Measurements from ENCODE around the gene CLCN2.

The CLCN2 gene

DNA sequence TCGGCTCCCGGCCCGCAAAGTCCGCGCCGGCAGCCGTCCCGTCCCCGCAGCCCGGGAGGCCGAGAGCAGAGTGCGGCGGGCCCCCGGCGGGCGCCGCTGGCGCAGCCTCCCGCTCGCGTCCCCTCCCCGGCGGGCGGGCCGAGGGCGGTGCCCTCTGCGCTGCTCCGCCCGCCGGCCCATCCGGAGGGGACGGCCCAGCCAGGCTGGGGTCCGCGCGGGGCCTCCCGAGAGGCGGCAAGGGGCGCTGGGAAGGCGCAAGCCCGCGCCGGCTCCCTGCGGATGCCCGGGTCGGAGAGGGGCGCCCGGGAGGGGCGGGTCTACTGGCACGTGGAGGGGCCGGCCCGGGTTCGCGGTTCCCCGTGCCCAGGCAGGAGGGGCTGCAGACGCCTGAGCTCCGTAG is at the start of gene CLCN2, which contains the start of gene POLR2H:
Gene CLCN2 (minus strand): TSS at position 74 of the 400 bp plus-strand sequence. CDS start 126 bp downstream, outside the sequence.
Gene POLR2H (plus strand): TSS at position 179 of the 400 bp plus-strand sequence. CDS start 1,783 bp downstream, outside the sequence.
- peak; percentile 21 for DNase-seq (ENCODE audit: low read depth)

DNA sequence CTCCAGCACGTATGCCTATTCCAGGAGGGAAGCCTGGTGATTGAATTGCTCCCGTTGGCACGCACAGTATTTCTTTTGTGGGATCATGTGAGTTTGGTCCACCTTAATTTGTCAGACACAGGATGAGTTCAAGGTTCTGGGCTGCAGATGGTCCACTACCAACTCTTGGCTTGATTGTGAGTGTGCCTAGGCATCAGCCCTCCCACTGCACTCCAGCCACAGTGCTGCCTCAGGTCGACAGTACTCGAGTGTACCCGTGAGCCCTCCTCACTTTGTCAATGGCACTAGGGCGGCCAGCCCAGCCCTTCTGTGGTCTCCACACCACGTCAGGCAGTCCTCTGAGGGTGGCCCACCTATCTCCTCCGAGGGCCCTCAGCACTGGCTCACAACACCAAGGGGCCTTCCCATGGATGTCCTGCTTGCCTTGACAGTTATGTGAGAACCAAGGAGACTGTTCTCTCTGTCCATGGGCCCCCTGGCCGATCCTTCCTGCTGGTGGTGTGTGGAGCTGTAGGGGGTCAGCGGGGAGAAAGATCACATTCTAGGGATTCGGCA is 48.6 kb upstream of the CLCN2 start:
- DNase-seq (ENCODE audit: low read depth), result no peak

DNA sequence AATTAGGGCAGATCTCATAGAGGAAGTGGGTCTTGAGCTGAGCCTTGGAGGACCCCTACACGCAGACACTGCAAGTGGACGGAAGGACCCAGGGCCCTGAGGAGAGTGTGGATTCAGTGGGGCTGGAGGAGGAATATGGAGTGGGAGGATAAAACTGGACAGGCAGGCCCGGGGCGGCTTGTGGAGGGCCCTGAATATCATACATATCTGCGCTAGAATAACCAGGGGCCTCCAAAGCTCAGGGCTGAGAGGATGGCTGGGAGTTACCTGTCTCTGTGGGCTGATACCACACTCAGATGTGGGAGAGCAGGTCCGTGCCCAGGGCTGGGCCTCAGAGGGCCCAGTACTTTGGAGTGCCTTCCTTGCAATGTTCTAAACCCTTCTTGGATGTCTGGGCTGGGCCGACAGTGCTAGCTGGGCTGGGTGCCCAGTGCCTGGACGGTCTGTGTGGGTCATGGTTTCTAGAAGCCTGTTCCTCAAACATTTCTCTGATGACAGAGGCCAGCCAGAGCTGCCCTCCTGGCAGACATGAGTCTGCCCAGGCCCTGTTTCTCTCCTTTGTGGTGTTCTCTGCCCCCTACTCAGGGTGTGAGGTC is 48.0 kb upstream of the CLCN2 start:
- no peak for DNase-seq (ENCODE audit: low read depth)

DNA sequence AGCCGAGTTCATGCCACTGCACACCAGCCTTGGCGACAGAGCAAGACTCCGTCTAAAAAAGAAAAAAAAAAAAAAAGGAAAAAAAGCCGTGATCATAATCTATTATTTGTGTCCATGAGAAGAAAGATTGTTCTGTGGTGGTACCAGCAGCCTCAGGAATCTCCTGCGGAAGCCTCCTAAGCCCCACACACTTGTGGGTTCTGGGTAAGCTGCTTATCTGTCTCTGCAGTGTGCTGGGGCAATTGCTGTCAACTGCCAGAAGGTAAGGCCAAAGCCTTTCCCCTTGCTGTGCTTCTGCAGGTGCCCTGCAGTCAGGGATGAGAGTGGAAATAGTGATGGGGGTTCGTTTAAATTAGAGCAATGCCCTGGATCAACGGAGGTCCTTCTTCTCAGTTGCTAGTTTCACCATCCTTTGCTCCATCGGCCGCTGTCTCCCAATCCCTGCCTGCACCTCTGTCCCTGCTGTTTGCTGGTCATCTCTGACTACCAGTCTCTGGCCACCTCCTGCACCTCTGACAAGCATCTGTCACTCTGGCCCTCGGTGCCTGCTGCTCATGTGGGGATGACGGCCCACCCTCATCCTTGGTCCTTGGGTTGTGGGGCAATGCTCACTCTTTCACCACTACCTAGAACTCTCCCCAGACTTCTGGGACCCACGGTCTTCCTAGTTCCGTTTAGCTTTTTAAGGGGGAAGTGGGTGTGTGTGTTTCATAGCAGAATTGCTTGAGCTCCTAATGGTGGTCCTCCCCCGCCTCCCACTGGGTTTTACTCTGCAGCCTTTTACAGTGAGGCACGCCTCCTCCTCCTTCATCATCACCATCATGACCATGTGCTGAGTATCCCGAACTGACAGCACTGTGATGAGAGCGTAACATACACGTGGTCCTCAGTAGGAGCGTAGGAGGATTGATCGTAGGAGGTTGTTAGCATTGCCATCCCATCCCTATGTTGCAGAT is 43.9 kb upstream of the CLCN2 start:
- DNase-seq (ENCODE audit: low read depth), result no peak

DNA sequence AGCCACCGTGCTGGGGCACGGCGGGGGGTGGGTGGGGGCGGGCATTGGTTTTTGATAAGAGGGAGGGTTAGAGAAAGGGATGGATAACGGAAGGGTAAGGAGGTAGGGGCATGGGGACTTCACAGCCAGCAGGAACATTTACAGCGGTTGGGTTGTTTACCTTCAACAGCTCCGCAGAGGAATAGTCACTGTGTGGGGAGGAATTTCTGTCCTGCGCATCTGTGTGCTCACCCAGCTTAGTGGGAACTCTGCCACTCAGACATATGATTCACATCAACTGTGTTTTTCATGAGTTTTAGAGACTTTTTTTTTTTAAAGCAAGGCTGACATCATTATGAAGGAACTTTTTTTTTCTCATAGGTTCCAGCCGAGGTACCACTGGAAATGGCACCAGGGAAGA is 38.0 kb upstream of the CLCN2 start:
- peak; percentile 96 for DNase-seq (ENCODE audit: low read depth)

DNA sequence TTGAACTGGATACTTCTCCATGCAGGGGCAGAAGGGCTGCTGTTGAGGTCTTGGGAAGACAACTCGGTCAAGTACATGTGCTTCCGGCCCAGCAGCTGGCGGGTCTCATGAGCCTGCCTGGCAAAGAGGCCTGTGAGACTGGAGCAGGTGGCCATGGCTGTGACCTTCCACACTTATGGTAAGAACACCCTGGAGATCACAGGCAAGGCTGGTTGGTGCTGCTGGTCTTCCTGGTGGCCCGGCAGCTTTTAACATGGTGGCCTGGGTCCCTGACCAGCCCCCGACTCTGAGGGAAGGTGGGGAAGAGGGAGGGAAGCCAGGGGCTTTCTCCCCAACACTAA is 33.9 kb upstream of the CLCN2 start:
- no peak for DNase-seq (ENCODE audit: low read depth)

DNA sequence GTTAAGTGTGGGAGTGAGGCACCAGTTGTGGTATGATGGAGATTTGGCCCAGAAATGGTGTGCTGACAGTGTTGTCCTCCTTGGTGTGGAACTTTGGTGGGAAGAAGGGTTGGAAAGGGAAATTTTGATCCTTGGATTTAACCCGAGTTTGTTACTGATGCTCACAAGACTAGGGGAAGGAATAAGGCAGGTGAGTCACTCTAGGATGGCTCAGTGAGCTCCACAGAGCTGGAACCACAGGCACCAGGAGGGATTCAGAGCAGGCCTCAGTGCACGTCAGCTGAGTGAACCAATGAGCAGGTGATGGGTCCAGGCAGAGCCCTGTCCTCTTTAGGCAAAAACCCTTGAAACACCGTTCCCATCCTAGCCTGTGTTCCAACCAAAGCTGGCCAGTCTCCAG is 29.9 kb upstream of the CLCN2 start:
- no peak for DNase-seq (ENCODE audit: low read depth)

DNA sequence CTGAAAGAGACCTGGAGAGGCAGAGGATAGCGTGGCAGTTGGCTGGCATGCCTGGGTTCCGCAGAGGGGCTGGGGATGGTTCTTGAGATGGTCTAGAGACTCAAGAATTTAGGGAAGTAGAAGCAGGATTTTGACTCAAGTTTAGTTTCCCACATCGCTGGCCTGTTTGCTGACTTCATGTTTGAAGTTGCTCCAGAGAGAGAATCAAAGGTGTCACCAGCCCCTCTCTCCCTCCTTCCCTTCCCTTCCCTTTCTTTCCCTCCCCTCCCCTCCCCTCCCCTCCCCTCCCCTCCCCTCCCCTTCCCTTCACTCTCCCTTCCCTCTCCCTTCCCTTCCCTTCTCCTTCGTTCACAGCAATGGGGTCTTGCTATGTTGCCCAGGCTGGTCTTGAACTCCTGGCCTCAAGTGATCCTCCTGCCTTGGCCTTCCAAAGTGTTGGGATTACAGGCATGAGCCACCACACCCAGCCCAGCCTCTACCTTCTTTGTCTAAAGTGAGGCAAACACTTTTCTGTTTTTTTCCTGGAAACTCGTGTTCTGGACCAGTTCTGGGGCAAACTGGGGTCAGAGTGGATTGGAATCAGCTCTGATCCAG is 28.6 kb upstream of the CLCN2 start:
- no peak for DNase-seq (ENCODE audit: low read depth)

DNA sequence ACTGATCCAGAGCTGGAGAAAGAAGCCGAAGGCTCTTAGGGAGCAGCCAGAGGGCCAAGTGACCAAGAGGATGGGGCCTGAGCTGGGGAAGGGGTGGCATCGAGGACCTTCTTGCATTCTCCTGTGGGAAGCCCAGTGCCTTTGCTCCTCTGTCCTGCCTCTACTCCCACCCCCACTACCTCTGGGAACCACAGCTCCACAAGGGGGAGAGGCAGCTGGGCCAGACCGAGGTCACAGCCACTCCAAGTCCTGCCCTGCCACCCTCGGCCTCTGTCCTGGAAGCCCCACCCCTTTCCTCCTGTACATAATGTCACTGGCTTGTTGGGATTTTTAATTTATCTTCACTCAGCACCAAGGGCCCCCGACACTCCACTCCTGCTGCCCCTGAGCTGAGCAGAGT is 28.0 kb upstream of the CLCN2 start:
- DNase-seq (ENCODE audit: low read depth), result no peak

DNA sequence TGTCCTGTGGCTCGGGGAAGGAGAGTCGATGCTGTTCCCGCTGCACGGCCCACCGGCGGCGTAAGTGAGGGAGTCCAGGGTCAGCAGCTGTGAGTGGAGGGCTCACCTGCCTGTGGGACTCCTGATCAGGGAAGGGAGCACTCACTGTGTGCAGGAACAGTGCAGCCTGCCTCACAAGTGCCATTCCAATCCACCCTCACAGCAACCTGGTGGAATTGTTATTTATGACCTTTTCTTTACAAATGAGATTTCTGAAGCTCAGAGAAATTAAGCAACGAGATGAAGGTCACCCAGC is 27.5 kb upstream of the CLCN2 start:
- no peak for DNase-seq (ENCODE audit: low read depth)

DNA sequence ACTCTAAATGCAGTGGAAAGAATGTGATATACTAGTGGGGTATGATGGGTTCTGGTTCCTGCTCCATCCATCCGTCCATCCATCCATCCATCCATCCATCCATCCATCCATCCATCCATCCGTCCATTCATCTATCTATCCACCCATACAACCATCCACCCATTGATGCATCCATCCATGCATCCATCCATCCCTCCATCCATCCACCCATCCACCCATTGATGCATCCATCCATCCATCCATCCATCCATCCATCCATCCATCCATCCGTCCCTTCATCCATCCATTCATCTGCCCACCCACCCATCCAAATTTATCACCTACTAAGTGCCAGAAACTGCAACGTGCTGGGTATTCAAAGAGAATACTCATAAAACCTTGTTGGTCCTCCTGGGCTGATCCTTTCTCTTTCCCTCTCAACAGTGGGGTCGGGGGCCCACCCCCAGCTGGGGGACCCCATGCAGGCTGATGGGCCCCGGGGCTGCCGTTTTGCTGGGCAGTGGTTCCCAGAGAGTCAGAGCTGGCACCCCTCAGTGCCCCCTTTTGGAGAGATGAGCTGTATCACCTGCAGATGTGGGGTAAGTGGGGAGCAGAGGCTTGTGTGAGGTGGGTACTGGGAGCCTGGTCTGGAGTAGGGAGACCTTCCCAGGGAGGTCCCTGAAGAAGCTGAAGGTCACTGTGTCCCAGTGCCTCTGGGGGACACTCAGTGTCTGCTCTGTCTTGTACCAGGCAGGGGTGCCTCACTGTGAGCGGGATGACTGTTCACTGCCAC is 26.9 kb upstream of the CLCN2 start:
- DNase-seq (ENCODE audit: low read depth), result no peak

DNA sequence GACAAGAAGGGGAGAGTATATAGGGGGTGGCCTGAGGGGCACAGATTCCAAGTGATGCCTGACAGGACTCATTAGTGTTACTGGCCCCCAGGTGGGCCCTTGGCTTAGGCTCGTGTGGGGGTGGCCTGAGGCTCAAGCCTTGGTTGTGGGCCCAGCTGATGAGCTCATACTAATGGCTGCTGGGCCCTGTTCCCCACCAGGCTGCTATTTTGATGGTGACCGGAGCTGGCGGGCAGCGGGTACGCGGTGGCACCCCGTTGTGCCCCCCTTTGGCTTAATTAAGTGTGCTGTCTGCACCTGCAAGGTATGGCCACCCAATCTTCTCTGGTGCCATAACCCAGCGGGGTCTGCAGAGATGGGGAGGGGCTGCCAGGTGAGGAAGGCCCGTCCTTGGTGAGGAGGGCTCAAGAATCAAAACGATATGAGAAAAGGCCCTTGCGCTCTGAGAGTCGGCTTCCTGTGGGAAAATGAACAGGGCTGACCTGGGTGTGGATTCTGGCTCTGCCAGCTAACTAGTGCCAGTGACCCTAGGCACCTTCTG is 25.8 kb upstream of the CLCN2 start:
- no peak for DNase-seq (ENCODE audit: low read depth)

DNA sequence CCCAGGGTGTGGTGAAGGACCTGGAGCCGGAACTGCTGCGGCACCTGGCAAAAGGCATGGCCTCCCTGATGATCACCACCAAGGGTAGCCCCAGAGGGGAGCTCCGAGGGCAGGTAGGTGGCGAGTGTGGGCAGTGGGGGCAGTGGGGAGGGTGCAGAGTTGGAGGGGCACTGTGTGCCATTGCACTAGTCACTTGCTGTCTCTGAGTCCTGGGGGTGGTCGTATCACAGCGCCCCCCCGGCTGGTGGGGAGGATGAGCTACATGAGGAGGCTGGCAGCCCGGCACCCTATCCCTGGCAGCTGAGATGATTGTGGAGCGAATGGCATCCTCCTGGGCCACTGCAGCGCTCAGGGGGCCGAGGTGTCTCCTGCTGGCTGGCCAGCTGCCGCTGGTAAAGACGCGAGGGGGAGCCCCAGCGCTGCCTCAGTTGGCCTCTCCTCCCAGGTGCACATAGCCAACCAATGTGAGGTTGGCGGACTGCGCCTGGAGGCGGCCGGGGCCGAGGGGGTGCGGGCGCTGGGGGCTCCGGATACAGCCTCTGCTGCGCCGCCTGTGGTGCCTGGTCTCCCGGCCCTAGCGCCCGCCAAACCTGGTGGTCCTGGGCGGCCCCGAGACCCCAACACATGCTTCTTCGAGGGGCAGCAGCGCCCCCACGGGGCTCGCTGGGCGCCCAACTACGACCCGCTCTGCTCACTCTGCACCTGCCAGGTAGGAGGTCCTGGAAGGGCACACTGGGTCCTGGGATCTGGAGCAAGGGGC is 24.8 kb upstream of the CLCN2 start:
- no peak for DNase-seq (ENCODE audit: low read depth)

DNA sequence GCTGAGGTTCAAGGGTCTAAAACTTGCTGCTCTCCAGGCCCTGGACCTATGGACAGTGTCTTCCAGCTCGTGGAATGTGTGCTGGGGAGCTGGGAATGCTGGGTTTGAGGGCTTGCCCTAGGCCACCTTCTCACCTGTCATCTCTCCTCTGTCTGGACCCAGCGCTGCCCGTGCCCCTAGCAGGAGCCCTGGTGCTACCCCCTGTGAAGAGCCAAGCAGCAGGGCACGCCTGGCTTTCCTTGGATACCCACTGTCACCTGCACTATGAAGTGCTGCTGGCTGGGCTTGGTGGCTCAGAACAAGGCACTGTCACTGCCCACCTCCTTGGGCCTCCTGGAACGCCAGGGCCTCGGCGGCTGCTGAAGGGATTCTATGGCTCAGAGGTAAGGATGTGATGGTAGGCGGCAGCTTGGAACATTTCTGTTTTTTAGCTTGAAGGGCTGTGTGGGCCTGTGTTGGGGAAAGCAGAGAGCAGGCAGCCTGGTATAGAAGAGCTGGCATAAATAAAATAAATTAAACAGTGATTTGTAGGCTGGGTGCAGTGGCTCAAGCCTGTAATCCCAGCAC is 23.5 kb upstream of the CLCN2 start:
- DNase-seq (ENCODE audit: low read depth), result no peak

DNA sequence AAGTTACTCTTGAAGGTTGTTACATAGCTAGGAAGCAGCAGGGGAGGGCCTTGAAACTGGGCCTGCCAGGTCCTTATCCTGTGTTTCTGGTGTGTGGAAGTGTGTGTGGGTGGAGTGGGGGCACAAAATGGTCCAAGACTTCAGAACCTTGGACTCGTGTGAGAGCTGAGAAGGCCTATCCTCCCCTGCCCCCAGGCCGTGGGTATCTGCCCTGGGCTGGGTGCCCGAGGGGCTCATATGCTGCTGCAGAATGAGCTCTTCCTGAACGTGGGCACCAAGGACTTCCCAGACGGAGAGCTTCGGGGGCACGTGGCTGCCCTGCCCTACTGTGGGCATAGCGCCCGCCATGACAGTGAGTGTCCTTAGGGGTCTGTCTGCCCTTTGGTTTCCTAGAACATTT is 22.9 kb upstream of the CLCN2 start:
- no peak for DNase-seq (ENCODE audit: low read depth)

DNA sequence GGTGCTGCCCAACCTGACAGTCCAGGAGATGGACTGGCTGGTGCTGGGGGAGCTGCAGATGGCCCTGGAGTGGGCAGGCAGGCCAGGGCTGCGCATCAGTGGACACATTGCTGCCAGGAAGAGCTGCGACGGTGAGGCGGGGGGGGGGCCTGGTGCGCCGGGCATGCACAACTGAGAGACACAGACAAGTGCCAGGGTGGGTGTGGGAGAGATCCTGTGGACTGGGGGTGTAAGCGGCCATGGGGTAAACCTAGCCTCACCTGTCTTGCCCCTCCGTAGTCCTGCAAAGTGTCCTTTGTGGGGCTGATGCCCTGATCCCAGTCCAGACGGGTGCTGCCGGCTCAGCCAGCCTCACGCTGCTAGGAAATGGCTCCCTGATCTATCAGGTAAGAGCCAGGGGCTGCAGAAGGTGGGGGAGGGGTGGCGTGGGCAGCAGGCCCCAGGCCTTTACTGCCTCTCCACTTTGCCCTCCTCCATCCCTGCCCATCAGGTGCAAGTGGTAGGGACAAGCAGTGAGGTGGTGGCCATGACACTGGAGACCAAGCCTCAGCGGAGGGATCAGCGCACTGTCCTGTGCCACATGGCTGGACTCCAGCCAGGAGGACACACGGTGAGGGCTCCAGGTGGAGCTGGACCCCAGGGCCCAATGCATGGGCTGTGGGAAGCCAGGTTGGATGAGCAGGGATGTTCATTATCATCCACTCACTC is 21.8 kb upstream of the CLCN2 start:
- no peak for DNase-seq (ENCODE audit: low read depth)

DNA sequence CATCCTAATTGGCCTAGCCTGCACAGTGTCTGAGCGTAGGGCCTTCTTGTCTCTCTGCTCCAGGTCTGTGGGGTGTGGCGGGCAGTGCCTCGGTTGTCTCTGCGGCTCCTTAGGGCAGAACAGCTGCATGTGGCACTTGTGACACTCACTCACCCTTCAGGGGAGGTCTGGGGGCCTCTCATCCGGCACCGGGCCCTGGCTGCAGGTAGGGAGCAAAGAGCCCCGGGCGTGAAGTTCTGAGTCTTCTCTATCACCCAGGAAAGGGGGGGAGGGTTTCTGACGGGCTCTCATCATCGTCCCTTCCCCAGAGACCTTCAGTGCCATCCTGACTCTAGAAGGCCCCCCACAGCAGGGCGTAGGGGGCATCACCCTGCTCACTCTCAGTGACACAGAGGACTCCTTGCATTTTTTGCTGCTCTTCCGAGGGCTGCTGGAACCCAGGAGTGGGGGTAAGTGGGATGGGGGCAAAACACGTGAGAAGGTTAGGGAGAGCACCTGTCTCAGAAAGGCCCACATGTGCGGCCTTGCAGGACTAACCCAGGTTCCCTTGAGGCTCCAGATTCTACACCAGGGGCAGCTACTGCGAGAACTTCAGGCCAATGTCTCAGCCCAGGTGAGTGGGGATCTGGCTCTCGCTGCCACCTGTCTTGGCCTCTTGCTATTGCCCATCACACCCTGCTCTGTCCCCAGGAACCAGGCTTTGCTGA is 21.1 kb upstream of the CLCN2 start:
- DNase-seq (ENCODE audit: low read depth), result no peak

DNA sequence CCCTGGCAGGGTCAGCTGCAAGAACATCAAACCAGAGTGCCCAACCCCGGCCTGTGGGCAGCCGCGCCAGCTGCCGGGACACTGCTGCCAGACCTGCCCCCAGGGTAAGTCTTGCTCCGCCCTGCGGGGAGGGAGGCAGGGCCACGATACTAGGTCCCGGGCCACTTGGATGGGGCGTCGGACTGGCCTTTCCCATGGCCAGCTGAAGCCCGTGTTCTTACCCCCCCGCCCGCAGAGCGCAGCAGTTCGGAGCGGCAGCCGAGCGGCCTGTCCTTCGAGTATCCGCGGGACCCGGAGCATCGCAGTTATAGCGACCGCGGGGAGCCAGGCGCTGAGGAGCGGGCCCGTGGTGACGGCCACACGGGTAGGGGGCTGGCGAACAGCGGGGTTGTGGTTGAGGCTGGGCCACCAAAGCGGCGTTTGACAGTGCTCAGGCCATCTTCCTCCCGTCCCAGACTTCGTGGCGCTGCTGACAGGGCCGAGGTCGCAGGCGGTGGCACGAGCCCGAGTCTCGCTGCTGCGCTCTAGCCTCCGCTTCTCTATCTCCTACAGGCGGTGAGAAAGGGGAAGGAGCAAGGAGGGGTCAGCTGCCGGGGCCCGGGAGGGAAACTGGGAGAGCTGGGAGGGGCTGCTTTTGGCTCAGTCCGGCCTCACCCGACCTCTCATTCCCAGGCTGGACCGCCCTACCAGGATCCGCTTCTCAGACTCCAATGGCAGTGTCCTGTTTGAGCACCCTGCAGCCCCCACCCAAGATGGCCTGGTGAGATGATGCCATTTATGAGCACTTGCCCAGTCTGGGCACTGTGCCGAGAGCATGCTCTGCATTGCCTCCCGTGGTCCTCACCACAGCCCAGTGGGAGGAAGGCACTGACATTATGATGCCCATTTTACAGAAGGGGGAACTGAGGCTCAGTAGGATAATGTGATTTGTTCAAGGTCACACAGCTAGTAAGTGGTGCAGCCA is 20.1 kb upstream of the CLCN2 start:
- no peak for DNase-seq (ENCODE audit: low read depth)

Data from iris pigment epithelial cell (primary cell).